HepG2 (cell line): ENCODE data around the gene ARF5. TPM values are rescaled to one million over a fixed set of nuclear protein-coding genes. Genes with fewer than 3 reads are reported as not detected.

ENCODE experiments used
- CSRNP1 ChIP-seq: sonication (generic); formaldehyde crosslinking; IDR thresholded peaks from 2 replicates; pipeline ENCODE4 v1.8.1; 2023; ENCODE audit warnings: mild to moderate bottlenecking, missing genetic modification reagents
- GMEB1 ChIP-seq: sonication (generic); formaldehyde crosslinking; IDR thresholded peaks from 2 replicates; pipeline ENCODE4 v1.5.1; 2020; ENCODE audit warnings: missing genetic modification reagents, mild to moderate bottlenecking, borderline replicate concordance
- KDM1A ChIP-seq: IDR thresholded peaks from 2 replicates; pipeline ENCODE4 v1.6.1; 2016; ENCODE audit warnings: missing compliant biosample characterization
- NONO ChIP-seq, 2 experiments: fragments of 450-650 bp in 1 of 2; sonication (generic) in 1 of 2; formaldehyde crosslinking in 1 of 2; IDR thresholded peaks in 1 of 2; conservative IDR thresholded peaks in 1 of 2; 2 replicates each; pipeline versions ENCODE4 v1.6.1 to v1.8.0; 2017 to 2022; ENCODE audit warnings: mild to moderate bottlenecking in 1 of 2, missing genetic modification reagents in 1 of 2, moderate library complexity in 1 of 2
- REXO4 ChIP-seq: sonication (generic); formaldehyde crosslinking; IDR thresholded peaks from 2 replicates; pipeline ENCODE4 v1.8.0; 2022; ENCODE audit warnings: missing genetic modification reagents, mild to moderate bottlenecking, borderline replicate concordance
- SALL2 ChIP-seq: sonication (generic); formaldehyde crosslinking; IDR thresholded peaks from 2 replicates; pipeline ENCODE4 v1.8.1; 2023; ENCODE audit warnings: mild to moderate bottlenecking, missing genetic modification reagents, inconsistent platforms
- SIX4 ChIP-seq: sonication (generic); formaldehyde crosslinking; IDR thresholded peaks from 2 replicates; pipeline ENCODE4 v1.4.0; 2020; ENCODE audit warnings: missing genetic modification reagents
- SNAPC4 ChIP-seq: sonication (generic); formaldehyde crosslinking; IDR thresholded peaks from 2 replicates; pipeline ENCODE4 v1.4.0; 2020; ENCODE audit warnings: mild to moderate bottlenecking, missing genetic modification reagents
- U2AF2 ChIP-seq: fragments of 200-400 bp; formaldehyde crosslinking; IDR thresholded peaks from 2 replicates; pipeline ENCODE4 v1.6.1; 2017; ENCODE audit warnings: low read depth, mild to moderate bottlenecking, low read length
- ZNF350 ChIP-seq: sonication (generic); formaldehyde crosslinking; IDR thresholded peaks from 2 replicates; pipeline ENCODE4 v1.4.0; 2020; ENCODE audit warnings: mild to moderate bottlenecking, low read depth, missing genetic modification reagents, borderline replicate concordance
- ZNF546 ChIP-seq: sonication (generic); formaldehyde crosslinking; conservative IDR thresholded peaks from 2 replicates; pipeline ENCODE4 v1.8.1; 2023; ENCODE audit warnings: mild to moderate bottlenecking, missing genetic modification reagents
- ZNF547 ChIP-seq: sonication (generic); formaldehyde crosslinking; IDR thresholded peaks from 2 replicates; pipeline ENCODE4 v1.5.1; 2020; ENCODE audit warnings: mild to moderate bottlenecking, missing genetic modification reagents
- ZNF614 ChIP-seq: IDR thresholded peaks from 2 replicates; pipeline ENCODE4 v1.6.1; 2018; ENCODE audit warnings: missing biosample characterization, missing genetic modification reagents, inconsistent platforms, borderline replicate concordance
- ZNF652 ChIP-seq: IDR thresholded peaks from 2 replicates; pipeline ENCODE4 v1.6.1; 2016; ENCODE audit warnings: low read depth, borderline replicate concordance
- ZNF878 ChIP-seq: sonication (generic); formaldehyde crosslinking; IDR thresholded peaks from 2 replicates; pipeline ENCODE4 v1.8.1; 2023; ENCODE audit warnings: mild to moderate bottlenecking, missing genetic modification reagents, moderate library complexity
- polyA plus RNA-seq, 8 experiments: library from polyadenylated mRNA; depleted of rRNA in 3 of 8; stranded (reverse) in 7 of 8; unstranded in 1 of 8; fragments of >200 nt; fragmentation: Illumina TruSeq in 4 of 8; extraction: Trizol in 4 of 8; gene quantifications; 2 replicates each; pipeline versions ENCODE4 v1.2.1 to v1.2.3, GENCODE V29; 2011 to 2016; ENCODE audit warnings: low read depth in 4 of 8, missing spikeins in 1 of 8, mixed read lengths in 1 of 8; ENCODE audit not compliant: insufficient read depth in 1 of 8
- total RNA-seq, 5 experiments: library from RNA; depleted of rRNA; stranded (reverse); fragments of >200 nt; fragmentation: Illumina TruSeq; extraction: Trizol; gene quantifications; 2 replicates each; pipeline ENCODE4 v1.2.3, GENCODE V29; 2016; ENCODE audit warnings: low read depth in 1 of 5
- TF ChIP-seq, protein P1 (sequence below): sonication (generic); formaldehyde crosslinking; IDR thresholded peaks from 2 replicates; pipeline ENCODE4 v1.8.0; 2022; ENCODE audit warnings: mild to moderate bottlenecking, missing genetic modification reagents; ENCODE audit not compliant: insufficient replicate concordance
- TF ChIP-seq, protein P2 (sequence below): sonication (generic); formaldehyde crosslinking; IDR thresholded peaks from 2 replicates; pipeline ENCODE4 v1.4.0; 2020; ENCODE audit warnings: missing genetic modification reagents

ARF5 gene
- total and polyA plus RNA-seq, 2 of the 13 experiments (the other 11 are each of a cell fraction or from before 2014, with no cell fraction given), result 109 to 135 TPM

GRCh38 chr7:127588697-127589482 is 679 bp downstream of the ARF5 start (continued):
- no peak for TF ChIP-seq SALL2 (CRISPR knock-in tag)
- TF ChIP-seq NONO (IDR thresholded peaks at IDR 0.05), result no peak
- TF ChIP-seq NONO (CRISPR knock-in tag; conservative IDR thresholded peaks at IDR 0.05), result no peak
- no peak; the same call in 1 of the 2 replicates for TF ChIP-seq CSRNP1 (CRISPR knock-in tag)
- TF ChIP-seq, protein P1, sequence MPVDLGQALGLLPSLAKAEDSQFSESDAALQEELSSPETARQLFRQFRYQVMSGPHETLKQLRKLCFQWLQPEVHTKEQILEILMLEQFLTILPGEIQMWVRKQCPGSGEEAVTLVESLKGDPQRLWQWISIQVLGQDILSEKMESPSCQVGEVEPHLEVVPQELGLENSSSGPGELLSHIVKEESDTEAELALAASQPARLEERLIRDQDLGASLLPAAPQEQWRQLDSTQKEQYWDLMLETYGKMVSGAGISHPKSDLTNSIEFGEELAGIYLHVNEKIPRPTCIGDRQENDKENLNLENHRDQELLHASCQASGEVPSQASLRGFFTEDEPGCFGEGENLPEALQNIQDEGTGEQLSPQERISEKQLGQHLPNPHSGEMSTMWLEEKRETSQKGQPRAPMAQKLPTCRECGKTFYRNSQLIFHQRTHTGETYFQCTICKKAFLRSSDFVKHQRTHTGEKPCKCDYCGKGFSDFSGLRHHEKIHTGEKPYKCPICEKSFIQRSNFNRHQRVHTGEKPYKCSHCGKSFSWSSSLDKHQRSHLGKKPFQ (CRISPR knock-in tag), result no peak
- TF ChIP-seq KDM1A (CRISPR knock-in tag), result peak; percentile 61; the same call in 1 of the 2 replicates
- TF ChIP-seq GMEB1, result peak; percentile 46; the same call in 1 of the 2 replicates
- peak; percentile 21; the same call in 1 of the 2 replicates for TF ChIP-seq SIX4 (CRISPR knock-in tag)
- TF ChIP-seq SNAPC4 (CRISPR knock-in tag), result no peak
- TF ChIP-seq REXO4, result no peak
- no peak for TF ChIP-seq U2AF2
- TF ChIP-seq ZNF614 (CRISPR knock-in tag), result no peak
- TF ChIP-seq, protein P2, sequence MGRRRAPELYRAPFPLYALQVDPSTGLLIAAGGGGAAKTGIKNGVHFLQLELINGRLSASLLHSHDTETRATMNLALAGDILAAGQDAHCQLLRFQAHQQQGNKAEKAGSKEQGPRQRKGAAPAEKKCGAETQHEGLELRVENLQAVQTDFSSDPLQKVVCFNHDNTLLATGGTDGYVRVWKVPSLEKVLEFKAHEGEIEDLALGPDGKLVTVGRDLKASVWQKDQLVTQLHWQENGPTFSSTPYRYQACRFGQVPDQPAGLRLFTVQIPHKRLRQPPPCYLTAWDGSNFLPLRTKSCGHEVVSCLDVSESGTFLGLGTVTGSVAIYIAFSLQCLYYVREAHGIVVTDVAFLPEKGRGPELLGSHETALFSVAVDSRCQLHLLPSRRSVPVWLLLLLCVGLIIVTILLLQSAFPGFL (CRISPR knock-in tag), result no peak
- no peak for TF ChIP-seq ZNF652 (CRISPR knock-in tag)
- no peak; the same call in 1 of the 2 replicates for TF ChIP-seq ZNF878
- peak; percentile 19; the same call in 1 of the 2 replicates for TF ChIP-seq ZNF350 (CRISPR knock-in tag)
- TF ChIP-seq ZNF546 (CRISPR knock-in tag), result no peak
- TF ChIP-seq ZNF547 (CRISPR knock-in tag), result no peak
